Activated CD4-positive, alpha-beta T cell treated with anti-CD3 and anti-CD28 coated beads, Interleukin-2, amount 50 U/mL, for 16 hours (primary cell): Measurements from ENCODE around the gene NME4.
A peak's percentile ranks its signal among the peaks of the same experiment; 100 is the strongest.
"Not testable (repeated sequence)": the region's sequence is repeated elsewhere in the genome, so short reads cannot be mapped to it uniquely, and the experiment has no call there.

ENCODE experiments used
- DNase-seq: peaks from one replicate; pipeline ENCODE4 v3.0.0-alpha.2; 2020

Gene NME4

GRCh38 chr16:399340-400019 lies 2.5 kb downstream of the NME4 start:
- DNase-seq = no peak

- DNase-seq = no peak
Observed at GRCh38 chr16:400061-400591, 3.1 kb downstream of the NME4 start.

- DNase-seq = peak; percentile 96
Observed at GRCh38 chr16:401468-402348, 4.7 kb downstream of the NME4 start, which contains the start of gene DECR2. DECR2 (plus strand) TSS chr16:401885; CDS start chr16:401964, 79 bp downstream.

GRCh38 chr16:404971-405486 lies 8.0 kb downstream of the NME4 start:
- DNase-seq = no peak

GRCh38 chr16:405548-406506 lies 8.8 kb downstream of the NME4 start:
- DNase-seq = no peak

GRCh38 chr16:407253-407652 lies 10.3 kb downstream of the NME4 start:
- no peak for DNase-seq

GRCh38 chr16:410516-411178 lies 13.6 kb downstream of the NME4 start:
- no peak for DNase-seq

- no peak for DNase-seq
Observed at GRCh38 chr16:411576-412265, 14.7 kb downstream of the NME4 start.

GRCh38 chr16:414395-415169 lies 17.6 kb downstream of the NME4 start:
- no peak for DNase-seq

GRCh38 chr16:415170-415498 lies 18.1 kb downstream of the NME4 start:
- not testable (repeated sequence) for DNase-seq

- DNase-seq = not testable (repeated sequence)
Observed at GRCh38 chr16:422179-422578, 25.2 kb downstream of the NME4 start.

- no peak for DNase-seq
Observed at GRCh38 chr16:424033-424622, 27.1 kb downstream of the NME4 start.

GRCh38 chr16:424623-425081 lies 27.7 kb downstream of the NME4 start:
- DNase-seq = no peak

- DNase-seq = peak; percentile 89
Observed at GRCh38 chr16:425082-425718, 28.2 kb downstream of the NME4 start, which contains the start of gene RAB11FIP3. RAB11FIP3 (plus strand) TSS chr16:425649; CDS start chr16:426007, 358 bp downstream.

GRCh38 chr16:425740-426114 lies 28.7 kb downstream of the NME4 start:
- no peak for DNase-seq

GRCh38 chr16:426115-426905 lies 29.3 kb downstream of the NME4 start:
- DNase-seq = peak; percentile 4

- no peak for DNase-seq
Observed at GRCh38 chr16:426906-427249, 29.9 kb downstream of the NME4 start.

- no peak for DNase-seq
Observed at GRCh38 chr16:427250-427649, 30.3 kb downstream of the NME4 start.

GRCh38 chr16:430904-431303 lies 33.9 kb downstream of the NME4 start:
- no peak for DNase-seq
